ENCODE results near the gene LCN12.

- no peak for TF ChIP-seq TCF12 (IDR thresholded peaks at IDR 0.05)
- TF ChIP-seq FOXM1 (IDR thresholded peaks at IDR 0.05; ENCODE audit: low read depth) = no peak
- TF ChIP-seq, protein P1, sequence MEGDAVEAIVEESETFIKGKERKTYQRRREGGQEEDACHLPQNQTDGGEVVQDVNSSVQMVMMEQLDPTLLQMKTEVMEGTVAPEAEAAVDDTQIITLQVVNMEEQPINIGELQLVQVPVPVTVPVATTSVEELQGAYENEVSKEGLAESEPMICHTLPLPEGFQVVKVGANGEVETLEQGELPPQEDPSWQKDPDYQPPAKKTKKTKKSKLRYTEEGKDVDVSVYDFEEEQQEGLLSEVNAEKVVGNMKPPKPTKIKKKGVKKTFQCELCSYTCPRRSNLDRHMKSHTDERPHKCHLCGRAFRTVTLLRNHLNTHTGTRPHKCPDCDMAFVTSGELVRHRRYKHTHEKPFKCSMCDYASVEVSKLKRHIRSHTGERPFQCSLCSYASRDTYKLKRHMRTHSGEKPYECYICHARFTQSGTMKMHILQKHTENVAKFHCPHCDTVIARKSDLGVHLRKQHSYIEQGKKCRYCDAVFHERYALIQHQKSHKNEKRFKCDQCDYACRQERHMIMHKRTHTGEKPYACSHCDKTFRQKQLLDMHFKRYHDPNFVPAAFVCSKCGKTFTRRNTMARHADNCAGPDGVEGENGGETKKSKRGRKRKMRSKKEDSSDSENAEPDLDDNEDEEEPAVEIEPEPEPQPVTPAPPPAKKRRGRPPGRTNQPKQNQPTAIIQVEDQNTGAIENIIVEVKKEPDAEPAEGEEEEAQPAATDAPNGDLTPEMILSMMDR (IDR thresholded peaks at IDR 0.05) = peak; percentile 50
These were observed 4.0 kb upstream of the LCN12 start for GRCh38 chr9:136947955-136948510.

All from SK-N-SH (cell line).